PFSK-1 (cell line): Measurements from ENCODE around the gene NCAPD3.

ENCODE experiments used
- FOXP2 ChIP-seq: optimal IDR thresholded peaks from 2 replicates; pipeline ENCODE3; 2011; ENCODE audit warnings: borderline replicate concordance, control low read depth, inconsistent platforms; ENCODE audit not compliant: insufficient read depth; ENCODE audit errors: extremely low read length, extremely low read depth
- POLR2AphosphoS5 ChIP-seq: IDR thresholded peaks from 2 replicates; pipeline ENCODE4 v1.6.1; 2012; ENCODE audit warnings: low read depth, mild to moderate bottlenecking, control low read depth, low read length, moderate library complexity
- SIN3A ChIP-seq: IDR thresholded peaks from 2 replicates; pipeline ENCODE4 v1.6.1; 2012; ENCODE audit warnings: mild to moderate bottlenecking, low read length, moderate library complexity, borderline replicate concordance; ENCODE audit not compliant: insufficient read depth
- TAF1 ChIP-seq: IDR thresholded peaks from 2 replicates; pipeline ENCODE4 v1.6.1; 2012; ENCODE audit warnings: low read length, control low read depth, borderline replicate concordance; ENCODE audit not compliant: insufficient read depth
- TF ChIP-seq, protein P1 (sequence below), 2 experiments: IDR thresholded peaks; 2 replicates each; pipeline versions ENCODE4 v1.6.1 to v1.8.0; 2011 to 2012; ENCODE audit warnings: low read depth in 2 of 2, low read length in 2 of 2, control low read depth in 1 of 2, inconsistent platforms in 1 of 2, mild to moderate bottlenecking in 1 of 2, moderate library complexity in 1 of 2; ENCODE audit not compliant: insufficient read depth in 1 of 2

The NCAPD3 gene

DNA sequence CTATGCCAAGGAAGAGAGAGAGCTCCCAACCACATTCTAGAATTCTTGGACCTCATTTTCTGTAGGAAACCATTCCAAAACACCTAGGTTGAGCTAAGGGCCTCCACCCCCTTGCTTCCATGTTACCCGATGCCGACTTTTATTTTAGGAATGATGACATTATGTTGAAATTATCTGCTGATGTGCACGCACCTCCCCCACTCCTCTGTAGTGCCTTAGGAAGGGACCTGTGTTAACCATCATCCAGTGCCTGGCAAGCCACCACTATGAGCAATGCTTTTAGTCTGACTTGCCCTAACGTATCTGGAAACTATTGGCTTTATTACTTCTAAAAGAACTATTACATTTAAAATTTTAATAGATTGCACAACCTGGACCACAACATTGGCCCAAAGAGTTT lies 42.1 kb downstream of the NCAPD3 start:
- TF ChIP-seq TAF1 = no peak
- TF ChIP-seq SIN3A = no peak
- no peak for TF ChIP-seq POLR2AphosphoS5
- TF ChIP-seq FOXP2 = no peak
- TF ChIP-seq, protein P1, sequence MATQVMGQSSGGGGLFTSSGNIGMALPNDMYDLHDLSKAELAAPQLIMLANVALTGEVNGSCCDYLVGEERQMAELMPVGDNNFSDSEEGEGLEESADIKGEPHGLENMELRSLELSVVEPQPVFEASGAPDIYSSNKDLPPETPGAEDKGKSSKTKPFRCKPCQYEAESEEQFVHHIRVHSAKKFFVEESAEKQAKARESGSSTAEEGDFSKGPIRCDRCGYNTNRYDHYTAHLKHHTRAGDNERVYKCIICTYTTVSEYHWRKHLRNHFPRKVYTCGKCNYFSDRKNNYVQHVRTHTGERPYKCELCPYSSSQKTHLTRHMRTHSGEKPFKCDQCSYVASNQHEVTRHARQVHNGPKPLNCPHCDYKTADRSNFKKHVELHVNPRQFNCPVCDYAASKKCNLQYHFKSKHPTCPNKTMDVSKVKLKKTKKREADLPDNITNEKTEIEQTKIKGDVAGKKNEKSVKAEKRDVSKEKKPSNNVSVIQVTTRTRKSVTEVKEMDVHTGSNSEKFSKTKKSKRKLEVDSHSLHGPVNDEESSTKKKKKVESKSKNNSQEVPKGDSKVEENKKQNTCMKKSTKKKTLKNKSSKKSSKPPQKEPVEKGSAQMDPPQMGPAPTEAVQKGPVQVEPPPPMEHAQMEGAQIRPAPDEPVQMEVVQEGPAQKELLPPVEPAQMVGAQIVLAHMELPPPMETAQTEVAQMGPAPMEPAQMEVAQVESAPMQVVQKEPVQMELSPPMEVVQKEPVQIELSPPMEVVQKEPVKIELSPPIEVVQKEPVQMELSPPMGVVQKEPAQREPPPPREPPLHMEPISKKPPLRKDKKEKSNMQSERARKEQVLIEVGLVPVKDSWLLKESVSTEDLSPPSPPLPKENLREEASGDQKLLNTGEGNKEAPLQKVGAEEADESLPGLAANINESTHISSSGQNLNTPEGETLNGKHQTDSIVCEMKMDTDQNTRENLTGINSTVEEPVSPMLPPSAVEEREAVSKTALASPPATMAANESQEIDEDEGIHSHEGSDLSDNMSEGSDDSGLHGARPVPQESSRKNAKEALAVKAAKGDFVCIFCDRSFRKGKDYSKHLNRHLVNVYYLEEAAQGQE (IDR thresholded peaks at IDR 0.05; ENCODE audit: insufficient read depth in 1 of 2, low read depth in 2 of 2, low read length in 2 of 2) = no peak

DNA sequence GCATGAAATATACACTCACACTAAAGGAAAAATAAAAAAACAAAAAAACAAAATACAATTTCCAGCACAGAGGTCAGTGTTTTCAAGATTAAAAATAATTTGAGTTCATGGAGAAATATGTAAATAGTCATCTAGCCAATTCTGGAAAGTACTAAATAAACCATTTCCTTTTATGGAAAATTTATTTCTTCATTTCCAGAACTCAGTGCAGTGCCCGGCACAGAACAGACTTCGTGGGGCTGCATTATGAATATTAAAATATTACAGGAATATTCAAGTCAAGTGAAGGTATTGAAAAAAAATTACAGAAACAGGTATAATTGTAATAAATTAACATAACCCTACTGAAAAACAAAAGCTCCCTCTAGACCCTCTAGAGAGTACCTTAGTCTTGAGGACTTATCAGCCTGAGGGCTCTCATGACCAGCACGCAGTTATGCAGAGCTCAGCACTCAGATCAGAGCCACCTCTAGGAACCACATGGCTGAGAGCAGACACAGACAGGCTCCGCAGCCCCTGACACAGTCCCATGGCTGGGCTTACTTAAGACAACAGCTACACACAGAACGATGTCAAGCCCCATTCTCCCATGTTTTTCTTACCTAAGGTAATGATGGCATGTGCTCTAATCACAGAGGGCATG lies 45.6 kb downstream of the NCAPD3 start:
- TF ChIP-seq, protein P1 (IDR thresholded peaks at IDR 0.05; ENCODE audit: insufficient read depth in 1 of 2, low read depth in 2 of 2, low read length in 2 of 2) = no peak
- TF ChIP-seq FOXP2 (no peak), SIN3A (no peak), TAF1 (no peak), POLR2AphosphoS5 (no peak)

DNA sequence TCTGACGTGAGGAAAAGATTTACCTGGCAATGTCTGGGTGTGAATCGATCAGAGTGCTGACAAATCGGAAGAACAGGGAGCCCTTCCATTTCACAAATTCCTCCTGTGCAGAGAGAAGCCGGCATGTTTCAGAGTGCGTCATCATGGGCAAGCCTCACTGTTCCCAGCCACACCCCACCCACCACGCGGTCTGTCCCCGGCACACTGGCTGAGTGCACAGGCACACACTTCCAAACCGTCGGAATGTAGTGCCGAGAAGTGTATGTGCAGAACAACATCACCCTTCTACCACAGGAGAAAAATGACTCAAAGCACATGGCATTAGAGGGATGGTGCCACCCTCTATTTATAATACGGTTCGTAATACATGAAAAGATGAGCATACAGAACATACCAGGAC lies 47.5 kb downstream of the NCAPD3 start:
- TF ChIP-seq SIN3A (no peak), TAF1 (no peak), FOXP2 (no peak), POLR2AphosphoS5 (no peak)
- TF ChIP-seq, protein P1 (IDR thresholded peaks at IDR 0.05; ENCODE audit: insufficient read depth in 1 of 2, low read depth in 2 of 2, low read length in 2 of 2) = no peak

DNA sequence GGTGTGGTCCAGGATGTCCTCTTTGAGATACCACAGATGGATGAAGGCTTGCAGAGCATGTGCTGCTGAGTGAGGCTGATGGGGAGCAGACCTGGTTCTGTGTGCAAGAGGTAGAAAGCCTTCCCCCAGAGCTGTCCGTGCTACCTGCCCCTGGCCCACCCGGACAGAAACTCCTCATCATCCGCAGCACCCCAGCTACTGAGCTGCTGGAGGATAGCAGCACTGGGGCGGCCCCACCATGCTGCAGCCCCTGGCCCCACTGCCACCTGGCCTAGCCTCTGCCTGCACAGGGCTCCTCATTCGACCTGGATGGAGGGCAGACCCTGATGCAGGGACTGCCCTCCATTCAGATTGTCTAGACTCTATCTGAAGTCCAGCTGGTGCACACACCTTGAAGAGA lies 50.5 kb downstream of the NCAPD3 start:
- TF ChIP-seq FOXP2 = no peak
- no peak for TF ChIP-seq POLR2AphosphoS5
- TF ChIP-seq SIN3A = no peak
- TF ChIP-seq TAF1 = no peak
- TF ChIP-seq, protein P1 (IDR thresholded peaks at IDR 0.05; ENCODE audit: insufficient read depth in 1 of 2, low read depth in 2 of 2, low read length in 2 of 2) = no peak

DNA sequence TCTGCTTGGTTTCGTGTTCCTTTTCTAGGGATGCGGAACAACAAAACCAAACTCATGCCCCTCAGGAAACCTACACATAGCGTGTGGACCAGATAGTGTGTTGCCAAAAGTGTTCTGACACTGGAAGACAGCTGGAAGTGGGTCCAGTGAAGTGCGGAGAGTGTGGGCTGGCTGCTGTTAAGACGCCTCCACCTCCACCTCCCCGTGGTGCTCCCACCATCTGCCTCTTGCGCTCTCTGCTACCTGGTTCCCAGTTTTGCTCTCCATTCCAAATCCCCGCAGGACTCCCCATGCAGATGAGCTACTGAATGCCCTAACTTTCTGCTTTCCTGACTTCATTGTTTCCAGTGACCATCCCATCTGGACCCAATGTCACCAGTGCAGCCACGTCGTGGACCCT lies 51.8 kb downstream of the NCAPD3 start:
- TF ChIP-seq SIN3A (no peak), POLR2AphosphoS5 (no peak), FOXP2 (no peak)
- TF ChIP-seq, protein P1 (IDR thresholded peaks at IDR 0.05; ENCODE audit: insufficient read depth in 1 of 2, low read depth in 2 of 2, low read length in 2 of 2) = no peak
